GM19328 (cell line): ENCODE measurements around the gene TNS3.

Experiments
- ATAC-seq: cut with Tn5 transposase; IDR thresholded peaks from one replicate; pipeline ENCODE4 v1.9.1; 2021; ENCODE audit warnings: mild to moderate bottlenecking, moderate library complexity; ENCODE audit not compliant: unreplicated experiment

TNS3 gene

GRCh38 chr7:47565640-47566250, 16.2 kb downstream of the TNS3 start:
- no peak for ATAC-seq

- ATAC-seq, result no peak
These were observed 18.4 kb downstream of the TNS3 start for GRCh38 chr7:47563521-47563920.

- ATAC-seq, result no peak
These were observed 20.0 kb downstream of the TNS3 start for GRCh38 chr7:47561715-47562446.

GRCh38 chr7:47559306-47560220, 22.3 kb downstream of the TNS3 start:
- no peak for ATAC-seq

GRCh38 chr7:47557694-47558670, 23.9 kb downstream of the TNS3 start:
- no peak for ATAC-seq

GRCh38 chr7:47557317-47557693, 24.6 kb downstream of the TNS3 start:
- no peak for ATAC-seq

- no peak for ATAC-seq
These were observed 25.3 kb downstream of the TNS3 start for GRCh38 chr7:47556511-47557180.

GRCh38 chr7:47553309-47553708, 28.6 kb downstream of the TNS3 start:
- ATAC-seq, result no peak

- peak; percentile 98 for ATAC-seq
These were observed 29.3 kb downstream of the TNS3 start for GRCh38 chr7:47552621-47553020.

- ATAC-seq, result no peak
These were observed 30.1 kb downstream of the TNS3 start for GRCh38 chr7:47551668-47552440.

GRCh38 chr7:47550788-47551470, 31.0 kb downstream of the TNS3 start:
- ATAC-seq, result no peak

- no peak for ATAC-seq
These were observed 32.0 kb downstream of the TNS3 start for GRCh38 chr7:47549916-47550315.

- no peak for ATAC-seq
These were observed 32.5 kb downstream of the TNS3 start for GRCh38 chr7:47549397-47549796.

- no peak for ATAC-seq
These were observed 33.4 kb downstream of the TNS3 start for GRCh38 chr7:47548546-47548945.

GRCh38 chr7:47546733-47547494, 35.0 kb downstream of the TNS3 start:
- ATAC-seq, result no peak

- no peak for ATAC-seq
These were observed 35.7 kb downstream of the TNS3 start for GRCh38 chr7:47546171-47546570.

- ATAC-seq, result no peak
These were observed 37.5 kb downstream of the TNS3 start for GRCh38 chr7:47544416-47544815.

- no peak for ATAC-seq
These were observed 38.2 kb downstream of the TNS3 start for GRCh38 chr7:47543714-47544113.
